ENCODE data around the gene NDRG4. TPM values are rescaled to one million over a fixed set of nuclear protein-coding genes. Genes with fewer than 3 reads are reported as not detected.

The NDRG4 gene
- polyA plus RNA-seq, 1 donor from 2014 or later: 507 TPM

GRCh38 chr16:58458606-58459343 lies 41.2 kb upstream of the NDRG4 start:
- no peak overlapping the region for H2AFZ ChIP-seq (ENCODE audit: low read depth, low read length)

GRCh38 chr16:58459344-58460218 lies 40.4 kb upstream of the NDRG4 start:
- Histone ChIP-seq H3K36me3 (ENCODE audit: insufficient read depth, low read length) (no peaks in the 10 kb centered on the region), H3K4me3 (ENCODE audit: low read length) (no peak overlapping the region), H3K79me2 (replicated peaks; ENCODE audit: insufficient read depth, low read length) (no peaks in the 10 kb centered on the region), H3K9ac (ENCODE audit: low read length) (no peak overlapping the region), H3K27ac (ENCODE audit: low read length) (no peak overlapping the region), H3K27me3 (ENCODE audit: insufficient read depth, low read depth, low read length) (no peaks in the 10 kb centered on the region), H3K4me2 (ENCODE audit: low read length) (no peak overlapping the region), H4K20me1 (ENCODE audit: insufficient read depth) (no peaks in the 10 kb centered on the region), H2AFZ (ENCODE audit: low read depth, low read length) (no peak overlapping the region), H3K9me2 (ENCODE audit: insufficient read depth, low read length) (no peaks in the 10 kb centered on the region), H3F3A (ENCODE audit: insufficient read depth, low read length, poor library complexity, severe bottlenecking) (no peaks in the 10 kb centered on the region), H3K9me3 (ENCODE audit: low read length) (no peaks in the 10 kb centered on the region)
- TF ChIP-seq TAF1 (IDR thresholded peaks at IDR 0.05; ENCODE audit: low read depth) (no peak), CTCF (IDR thresholded peaks at IDR 0.05; ENCODE audit: poor library complexity, severe bottlenecking) (no peak)

More at GRCh38 chr16:58458606-58459343, 41.2 kb upstream of the NDRG4 start:
- H3K9me2 ChIP-seq (ENCODE audit: insufficient read depth, low read length): no peaks in the 10 kb centered on the region
- H3K27me3 ChIP-seq (ENCODE audit: insufficient read depth, low read depth, low read length): no peaks in the 10 kb centered on the region
- TF ChIP-seq TAF1 (IDR thresholded peaks at IDR 0.05; ENCODE audit: low read depth): no peak
- no peak for TF ChIP-seq POLR2AphosphoS5 (IDR thresholded peaks at IDR 0.05)
- TF ChIP-seq EP300 (conservative IDR thresholded peaks at IDR 0.05; ENCODE audit: poor library complexity, severe bottlenecking): no peak
- no peaks in the 10 kb centered on the region for H4K20me1 ChIP-seq (ENCODE audit: insufficient read depth)
- H3K79me2 ChIP-seq (replicated peaks; ENCODE audit: insufficient read depth, low read length): no peaks in the 10 kb centered on the region
- H3K27ac ChIP-seq (ENCODE audit: low read length): no peak overlapping the region
- H3F3A ChIP-seq (ENCODE audit: insufficient read depth, low read length, poor library complexity, severe bottlenecking): no peaks in the 10 kb centered on the region
- H3K4me2 ChIP-seq (ENCODE audit: low read length): no peak overlapping the region
- H3K36me3 ChIP-seq (ENCODE audit: insufficient read depth, low read length): no peaks in the 10 kb centered on the region
- no peaks in the 10 kb centered on the region for H3K9me3 ChIP-seq (ENCODE audit: low read length)
- H3K4me3 ChIP-seq (ENCODE audit: low read length): no peak overlapping the region
- H3K9ac ChIP-seq (ENCODE audit: low read length): no peak overlapping the region

GRCh38 chr16:58460219-58460610 lies 39.7 kb upstream of the NDRG4 start:
- no peak overlapping the region for H3K4me3 ChIP-seq (ENCODE audit: low read length)

More at GRCh38 chr16:58460219-58460610, 39.7 kb upstream of the NDRG4 start:
- no peak overlapping the region for H3K4me2 ChIP-seq (ENCODE audit: low read length)
- no peaks in the 10 kb centered on the region for H3K27me3 ChIP-seq (ENCODE audit: insufficient read depth, low read depth, low read length)
- no peaks in the 10 kb centered on the region for H3K79me2 ChIP-seq (replicated peaks; ENCODE audit: insufficient read depth, low read length)
- no peak overlapping the region for H2AFZ ChIP-seq (ENCODE audit: low read depth, low read length)
- no peak for TF ChIP-seq TAF1 (IDR thresholded peaks at IDR 0.05; ENCODE audit: low read depth)
- no peak for TF ChIP-seq CTCF (IDR thresholded peaks at IDR 0.05; ENCODE audit: poor library complexity, severe bottlenecking)
- TF ChIP-seq POLR2AphosphoS5 (IDR thresholded peaks at IDR 0.05): no peak
- TF ChIP-seq REST (IDR thresholded peaks at IDR 0.05; ENCODE audit: borderline replicate concordance): no peak
- TF ChIP-seq EP300 (conservative IDR thresholded peaks at IDR 0.05; ENCODE audit: poor library complexity, severe bottlenecking): no peak
- no peak for TF ChIP-seq SMC3 (conservative IDR thresholded peaks at IDR 0.05; ENCODE audit: poor library complexity)
- no peak for TF ChIP-seq MXI1 (conservative IDR thresholded peaks at IDR 0.05; ENCODE audit: poor library complexity, severe bottlenecking)
- TF ChIP-seq EZH2 (IDR thresholded peaks at IDR 0.05; ENCODE audit: borderline replicate concordance, insufficient read depth, low read length, poor library complexity, severe bottlenecking): no peak
- TF ChIP-seq RAD21 (conservative IDR thresholded peaks at IDR 0.05): no peak
- no peaks in the 10 kb centered on the region for H3K36me3 ChIP-seq (ENCODE audit: insufficient read depth, low read length)
- no peak overlapping the region for H3K9ac ChIP-seq (ENCODE audit: low read length)
- no peaks in the 10 kb centered on the region for H3K9me3 ChIP-seq (ENCODE audit: low read length)
- no peaks in the 10 kb centered on the region for H3K9me2 ChIP-seq (ENCODE audit: insufficient read depth, low read length)
- H3K27ac ChIP-seq (ENCODE audit: low read length): no peak overlapping the region
- no peaks in the 10 kb centered on the region for H4K20me1 ChIP-seq (ENCODE audit: insufficient read depth)
- no peaks in the 10 kb centered on the region for H3F3A ChIP-seq (ENCODE audit: insufficient read depth, low read length, poor library complexity, severe bottlenecking)

Data from neural cell (in vitro differentiated cells).